ENCODE data around the gene NMU.
"Not testable (repeated sequence)": the region's sequence is repeated elsewhere in the genome, so short reads cannot be mapped to it uniquely, and the experiment has no call there.

Gene NMU

DNA sequence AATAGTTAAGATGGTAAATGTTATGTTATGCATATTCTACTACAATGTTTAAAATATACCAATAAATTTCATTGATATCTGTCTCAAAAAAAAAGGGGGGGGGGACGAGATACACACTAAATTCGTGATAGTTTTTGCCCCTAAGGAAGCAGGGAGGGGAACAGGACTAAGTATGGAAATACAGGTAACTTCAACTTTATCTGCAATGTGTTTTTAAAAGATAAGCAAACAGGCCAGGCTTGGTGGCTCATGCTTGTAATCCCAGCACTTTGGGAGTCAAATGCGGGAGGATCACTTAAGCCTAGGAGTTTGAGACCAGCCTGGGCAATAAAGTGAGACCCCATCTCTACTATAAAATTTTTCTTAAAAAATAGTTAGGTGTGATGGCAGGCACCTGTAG, 76.0 kb downstream of the NMU start:
- DNase-seq (ENCODE audit: low spot score): no peak

DNA sequence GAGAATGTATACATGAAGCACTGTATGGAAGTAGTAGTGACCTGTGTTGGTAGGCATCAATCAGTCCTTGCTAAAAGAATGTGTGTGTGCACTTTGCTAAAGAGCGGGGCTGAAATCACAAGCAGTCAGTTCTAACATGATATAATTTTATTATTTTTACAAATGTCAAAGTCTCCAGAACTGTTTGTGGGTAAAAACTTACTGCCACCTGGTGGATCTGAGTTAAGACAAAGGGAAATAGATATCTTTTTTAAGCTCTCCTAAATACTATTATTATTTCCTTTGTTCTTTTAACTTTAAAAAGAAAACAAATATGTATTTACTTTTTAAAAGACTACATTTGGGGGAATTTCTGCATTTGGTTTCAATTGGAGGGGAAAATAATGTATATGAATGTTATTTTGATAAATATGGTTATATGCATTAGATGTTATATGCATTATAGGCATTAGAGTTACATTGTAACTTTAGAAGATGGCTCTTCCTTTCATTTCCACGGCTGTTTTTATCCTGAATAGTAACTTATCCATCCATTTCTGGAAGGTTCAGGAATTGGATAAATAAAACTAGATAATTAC, 81.6 kb downstream of the NMU start:
- DNase-seq (ENCODE audit: low spot score): peak; percentile 18

GRCh38 chr4:55553441-55554201, 82.5 kb downstream of the NMU start:
- DNase-seq (ENCODE audit: low spot score): no peak

DNA sequence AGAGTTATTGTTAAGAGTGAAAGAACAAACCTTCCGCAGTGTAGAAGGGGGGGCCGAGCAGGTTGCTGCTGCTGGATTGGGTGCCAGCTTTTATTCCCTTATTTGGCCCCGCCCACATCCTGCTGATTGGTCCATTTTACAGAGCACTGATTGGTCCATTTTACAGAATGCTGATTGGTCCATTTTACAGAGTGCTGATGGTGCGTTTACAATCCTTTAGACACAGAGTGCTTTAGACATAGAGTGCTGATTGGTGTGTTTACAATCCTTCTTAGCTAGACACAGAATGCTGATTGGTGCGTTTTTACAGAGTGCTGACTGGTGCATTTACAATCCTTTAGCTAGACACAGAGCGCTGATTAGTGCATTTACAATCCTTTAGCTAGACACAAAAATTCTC, 84.1 kb downstream of the NMU start:
- DNase-seq (ENCODE audit: low spot score): not testable (repeated sequence)

GRCh38 chr4:55549888-55550287, 86.2 kb downstream of the NMU start:
- no peak for DNase-seq (ENCODE audit: low spot score)

DNA sequence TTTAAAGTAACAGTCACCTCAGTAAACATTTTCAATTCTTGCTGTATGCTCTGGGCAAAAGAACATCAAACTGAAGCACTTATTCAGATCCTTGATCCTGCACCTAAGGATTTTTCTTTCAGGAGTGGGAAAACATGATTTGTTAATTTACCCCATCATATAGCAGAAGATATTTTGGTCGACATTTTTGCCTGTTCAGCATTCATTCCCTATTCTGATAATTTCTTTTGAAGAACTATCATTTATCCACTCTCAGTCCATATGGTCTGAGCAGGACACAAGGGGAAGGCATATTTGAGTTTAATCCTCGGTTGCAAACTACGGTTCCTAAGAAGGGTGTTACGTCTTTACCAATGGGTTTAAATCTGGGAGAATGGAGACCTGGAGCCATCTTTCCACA, 88.2 kb downstream of the NMU start:
- DNase-seq (ENCODE audit: low spot score): no peak

DNA sequence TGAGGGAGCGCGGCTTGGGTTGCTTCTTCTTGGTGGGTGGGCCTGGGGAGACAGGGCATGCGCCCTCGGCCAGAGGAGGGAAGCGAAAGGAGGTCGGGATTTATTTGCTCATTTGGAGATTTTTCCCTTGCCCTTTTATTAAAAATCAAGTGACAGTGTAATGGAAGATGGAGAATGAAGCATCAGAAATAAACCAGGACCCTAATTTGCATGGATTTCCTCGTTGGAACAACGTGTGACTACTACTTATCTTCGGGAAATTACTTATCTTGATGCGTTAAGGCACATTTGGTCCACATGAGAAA, 88.7 kb downstream of the NMU start:
- no peak for DNase-seq (ENCODE audit: low spot score)

- peak; percentile 84 for DNase-seq (ENCODE audit: low spot score)
These were observed 89.2 kb downstream of the NMU start, which contains the start of gene CLOCK for GRCh38 chr4:55546756-55547465. CLOCK (minus strand) TSS chr4:55546909; CDS start chr4:55482785, 64,124 bp downstream.

- DNase-seq (ENCODE audit: low spot score): no peak
These were observed 89.7 kb downstream of the NMU start for GRCh38 chr4:55546506-55546755.

- DNase-seq (ENCODE audit: low spot score): peak; percentile 57
These were observed 90.2 kb downstream of the NMU start for GRCh38 chr4:55545641-55546505.

Measured in germinal center (tissue), 1 donor.